NCI-H345 (cell line): ENCODE measurements around the gene RANBP6.

Source experiments
- DNase-seq: peaks from one replicate; lab custom pipeline; 2025; lab: John Stamatoyannopoulos, UW

Gene RANBP6

DNA sequence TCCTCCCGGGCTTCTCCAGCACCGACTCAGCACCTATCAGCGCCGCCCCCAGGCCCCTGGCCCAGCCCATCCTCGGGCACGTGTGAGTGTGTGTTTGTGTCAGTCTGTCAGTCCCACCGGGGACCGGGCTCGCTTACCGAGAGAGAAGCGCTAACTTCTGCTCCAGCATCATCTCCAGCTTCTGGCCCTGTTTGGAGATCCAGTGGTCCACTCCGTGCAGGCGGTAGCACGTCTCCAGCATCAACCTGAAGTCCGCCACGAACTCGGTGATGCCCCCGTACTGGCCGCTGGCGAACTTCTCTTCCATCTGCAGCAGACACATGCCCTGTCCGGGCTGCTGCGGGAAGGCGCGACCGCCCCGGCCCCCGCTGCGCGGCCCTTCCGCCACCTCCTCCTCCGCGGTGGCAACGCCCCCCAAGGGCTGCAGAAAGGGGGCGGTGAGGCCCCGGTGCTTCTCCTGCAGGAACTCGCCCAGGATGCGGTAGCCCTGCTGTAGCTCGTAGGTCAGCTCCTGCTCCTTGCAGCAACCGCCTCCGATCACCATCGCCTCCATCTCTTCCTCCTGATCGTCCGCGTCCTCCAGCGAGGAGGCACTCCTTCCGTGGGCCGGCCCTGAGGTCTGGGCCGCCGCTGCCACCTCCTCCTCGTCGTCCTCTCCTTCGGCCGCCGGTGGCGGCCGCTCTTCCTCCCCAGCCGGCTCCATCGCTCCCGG lies 8.2 kb downstream of the RANBP6 start:
- DNase-seq = peak; percentile 91

DNA sequence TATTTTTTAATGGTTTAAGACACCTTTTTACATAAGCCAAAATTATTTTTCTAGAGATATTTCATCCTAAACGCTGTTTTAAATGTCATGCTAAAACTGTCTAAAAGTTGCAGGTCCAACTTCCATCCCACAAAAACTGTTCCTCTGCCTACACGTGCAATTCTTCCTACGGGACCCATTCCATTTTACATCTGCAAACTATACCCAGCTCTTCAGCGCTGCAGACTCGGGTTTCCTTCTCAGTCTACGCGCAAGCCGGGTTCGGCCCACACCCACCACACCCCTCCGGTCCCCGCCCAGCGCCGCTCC lies 8.7 kb downstream of the RANBP6 start:
- no peak for DNase-seq

DNA sequence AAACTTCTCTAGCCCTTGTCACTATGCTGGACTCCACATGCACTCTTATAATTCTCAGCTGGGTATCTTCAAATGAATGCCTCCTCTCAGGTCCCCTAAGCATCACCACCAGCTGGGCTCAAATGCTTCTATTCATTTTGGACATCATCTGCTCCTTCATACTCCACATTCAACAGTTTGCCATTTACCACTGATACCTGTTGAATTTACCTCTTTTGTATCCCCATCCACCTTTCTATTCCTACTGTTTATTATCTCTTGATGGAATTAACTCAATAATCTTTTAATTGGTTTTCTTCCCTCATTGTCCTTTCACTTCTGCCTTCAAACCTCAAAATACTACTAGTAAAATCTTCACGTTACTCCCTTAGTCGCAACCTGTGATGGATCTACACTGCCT lies 14.5 kb downstream of the RANBP6 start:
- DNase-seq = no peak

DNA sequence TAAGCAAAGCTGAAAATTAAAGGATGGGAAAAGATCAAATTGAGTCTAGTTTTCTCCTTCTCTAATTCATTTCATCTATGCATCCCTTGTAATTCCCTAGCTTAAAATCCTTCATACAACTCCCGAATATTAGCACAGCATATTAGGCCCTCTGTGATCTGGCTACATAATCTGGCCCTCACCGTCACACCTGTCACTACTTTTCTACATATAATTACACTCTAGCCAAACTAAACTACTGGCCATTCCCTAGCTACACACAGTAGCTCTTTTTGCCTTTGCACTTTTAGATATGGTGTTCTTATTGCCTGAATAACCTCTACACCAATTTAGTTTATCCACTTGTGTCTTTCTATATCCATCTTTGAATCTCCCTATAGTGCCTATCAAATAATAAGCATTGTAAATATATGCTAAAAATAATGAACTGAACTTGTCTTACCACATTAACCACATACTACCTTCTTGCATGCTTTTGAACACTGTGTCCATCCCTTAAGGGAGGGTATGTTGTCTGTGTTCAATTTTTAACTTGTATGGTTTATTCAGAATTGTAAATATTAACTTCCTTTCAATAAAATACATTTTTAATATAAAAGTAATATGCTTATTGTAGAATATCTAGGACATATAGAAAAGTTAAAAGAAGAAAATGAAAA lies 15.9 kb downstream of the RANBP6 start:
- no peak for DNase-seq

DNA sequence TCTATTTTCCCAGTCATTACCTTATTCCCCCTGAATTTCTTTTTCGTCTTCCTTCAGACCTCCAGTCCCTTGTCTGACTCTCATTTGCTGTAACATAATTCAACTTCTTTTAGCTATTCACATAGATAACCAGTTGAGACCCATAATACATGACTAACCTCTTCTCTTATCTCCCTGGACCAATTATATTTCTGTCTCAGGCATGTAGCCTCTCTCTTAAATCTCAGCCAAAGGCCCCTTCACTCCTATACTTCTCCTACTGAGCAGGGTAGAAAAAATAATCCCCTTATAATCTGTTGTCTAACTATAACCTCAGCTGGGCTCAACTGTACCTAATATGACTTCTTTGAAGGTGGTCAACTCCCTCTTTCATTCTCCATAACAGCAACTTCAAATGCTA lies 20.9 kb downstream of the RANBP6 start:
- DNase-seq = no peak

DNA sequence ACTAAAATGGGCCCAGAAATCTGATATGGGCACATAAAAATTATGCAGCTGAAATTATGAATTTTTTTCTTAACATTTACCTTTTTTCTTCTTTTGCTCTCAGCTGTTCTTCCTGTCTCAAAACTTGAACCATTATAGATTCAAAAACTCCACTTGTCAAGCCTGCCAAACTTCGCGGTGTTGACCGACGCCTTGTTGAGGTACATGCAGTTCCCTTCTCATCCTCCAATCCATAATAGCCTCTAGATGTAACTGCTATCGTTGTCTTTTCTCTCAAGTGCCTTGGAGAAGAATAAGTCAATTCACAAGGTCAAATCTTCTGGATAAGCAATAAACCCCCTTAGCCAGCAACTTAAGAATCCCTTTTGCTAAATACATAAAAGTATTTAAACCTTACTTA lies 27.2 kb downstream of the RANBP6 start:
- DNase-seq = no peak

DNA sequence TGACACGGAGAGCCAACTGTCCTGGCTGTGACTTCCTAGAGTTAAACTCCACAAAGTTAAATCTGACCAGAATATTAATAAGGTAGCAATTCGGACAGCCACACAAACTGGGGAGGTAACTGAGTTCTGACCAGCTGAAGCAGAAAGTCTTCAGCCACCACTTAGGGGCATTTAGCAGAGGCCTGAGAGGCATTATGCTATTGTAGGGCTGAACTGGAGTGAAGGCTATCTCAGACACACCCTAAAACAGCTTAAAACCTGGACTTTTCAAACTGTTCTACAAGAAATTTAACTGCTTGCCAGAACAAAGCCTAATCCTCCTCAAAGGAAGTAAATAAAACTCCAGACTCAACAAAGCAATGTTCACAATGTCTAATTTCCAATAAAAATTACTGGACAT lies 32.4 kb downstream of the RANBP6 start:
- no peak for DNase-seq

DNA sequence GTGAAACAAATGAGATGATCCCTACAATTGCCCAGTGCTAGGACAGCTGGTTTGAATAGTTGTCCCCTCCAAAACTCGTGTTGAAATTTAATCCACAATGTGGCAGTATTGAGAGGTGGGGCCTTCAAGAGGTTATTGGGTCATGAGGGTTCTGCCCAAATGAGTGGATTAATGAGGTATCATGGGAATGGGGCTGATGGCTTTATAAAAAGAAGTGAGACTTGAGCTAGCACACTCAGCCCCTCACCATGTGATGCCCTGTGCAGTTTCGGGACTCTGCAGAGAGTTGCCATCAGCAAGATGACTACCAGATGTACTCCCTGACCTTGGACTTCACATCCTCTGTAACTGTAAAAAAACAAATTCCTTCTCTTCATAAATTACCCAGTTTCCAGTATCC lies 33.1 kb downstream of the RANBP6 start:
- no peak for DNase-seq

DNA sequence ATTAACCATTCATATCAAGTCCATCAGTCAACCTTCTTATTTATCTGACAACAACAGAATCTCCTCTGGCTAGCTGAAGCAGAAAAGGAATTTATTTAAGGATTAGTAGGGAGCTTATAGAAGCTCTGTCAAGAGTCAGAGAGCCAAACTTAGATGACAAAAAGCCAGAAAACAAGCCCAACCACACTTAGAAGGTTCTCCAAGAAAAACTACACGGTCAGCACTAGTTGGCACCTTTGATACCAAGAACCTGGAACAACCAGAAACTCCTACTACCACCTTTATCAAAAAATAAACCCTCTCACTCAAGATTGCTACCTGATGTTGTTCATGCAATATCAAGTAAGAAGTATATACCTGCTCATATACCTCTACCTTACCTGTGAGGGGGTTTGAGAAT lies 36.9 kb downstream of the RANBP6 start:
- no peak for DNase-seq

DNA sequence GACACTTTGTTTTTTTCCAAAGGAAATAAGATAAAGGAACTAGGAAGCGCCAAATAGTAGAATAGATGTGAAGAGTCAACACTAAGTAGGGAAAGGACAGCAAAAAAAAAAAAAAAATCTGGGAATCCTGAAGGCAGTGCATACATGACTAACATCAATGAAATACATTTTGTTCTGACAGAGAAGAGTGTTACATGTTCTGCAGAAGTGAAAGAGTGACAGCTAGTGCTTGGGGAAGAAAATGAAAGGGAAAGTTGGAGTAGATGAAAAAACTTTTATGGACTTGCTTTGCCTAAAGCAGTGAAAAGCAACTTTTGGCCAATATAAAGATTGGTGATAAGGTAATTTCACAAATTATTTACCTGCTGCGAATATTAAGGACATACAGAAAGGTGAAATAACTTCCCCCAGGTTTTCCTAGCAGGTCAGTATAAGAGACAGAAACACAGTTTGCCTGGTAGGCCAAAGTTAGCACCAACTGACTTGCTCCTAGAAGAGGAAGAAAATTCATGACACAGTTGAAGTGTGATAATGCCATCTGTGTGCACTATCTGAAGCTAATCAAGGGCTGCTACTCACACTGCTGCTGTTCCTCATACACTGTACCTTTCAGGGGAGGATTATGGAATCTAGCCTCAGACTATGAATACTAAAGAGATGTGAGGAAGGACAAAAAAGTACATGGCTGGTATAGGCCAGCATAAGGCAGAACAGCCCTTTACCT lies 38.6 kb downstream of the RANBP6 start:
- DNase-seq = no peak

DNA sequence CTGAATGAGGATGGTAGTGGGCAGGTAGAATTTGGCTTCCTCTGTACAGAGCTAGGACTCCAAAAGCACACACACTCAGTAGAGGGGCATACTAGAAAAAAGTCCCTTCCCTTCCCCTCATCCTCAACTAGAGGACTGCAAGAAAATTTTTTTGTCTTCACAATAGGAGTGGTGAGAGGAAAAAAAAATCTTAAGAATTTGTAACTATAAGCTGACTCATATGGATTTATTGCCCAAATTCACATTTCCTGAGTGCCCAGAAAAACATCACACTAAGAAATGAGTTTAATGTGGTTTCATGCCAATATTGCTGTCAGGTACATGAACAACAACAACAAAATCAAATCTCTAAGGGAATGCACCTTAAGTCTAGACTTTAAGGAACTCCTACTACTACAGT lies 43.7 kb downstream of the RANBP6 start:
- DNase-seq = no peak
